ENCODE results near the gene TET1. TPM values are rescaled to one million over a fixed set of nuclear protein-coding genes. Genes with fewer than 3 reads are reported as not detected.
"Not testable (repeated sequence)": the region's sequence is repeated elsewhere in the genome, so short reads cannot be mapped to it uniquely, and the experiment has no call there.

The TET1 gene
- total and polyA plus RNA-seq, 9 of the 15 experiments (the other 6 are each of a cell fraction or from before 2014, with no cell fraction given), result 2.6 to 21.3 (median 11.6) TPM

- TF ChIP-seq PPARD (CRISPR knock-in tag; IDR thresholded peaks at IDR 0.05), result no peak
- TF ChIP-seq KAT7 (CRISPR knock-in tag; IDR thresholded peaks at IDR 0.05; ENCODE audit: borderline replicate concordance), result no peak
- TF ChIP-seq GTF2A2 (tag; IDR thresholded peaks at IDR 0.05), result no peak
- TF ChIP-seq NR3C1 (CRISPR knock-in tag; IDR thresholded peaks at IDR 0.05), result no peak
- no peak for TF ChIP-seq SIRT6 (IDR thresholded peaks at IDR 0.05; ENCODE audit: low read depth, low read length)
These were observed 76.2 kb downstream of the TET1 start (continued) for GRCh38 chr10:68636335-68636734.

- POLR2A ChIA-PET; H3K27me3 ChIP-seq (ENCODE audit: control insufficient read depth in 2 of 2, insufficient read depth in 2 of 2, low read length in 2 of 2); H3K4me3 ChIP-seq; H3K79me2 ChIP-seq (ENCODE audit: control insufficient read depth, insufficient read depth, low read length); DNase-seq (ENCODE audit: extremely low read depth in 1 of 4, low spot score in 3 of 4); H3K9me1 ChIP-seq (ENCODE audit: control insufficient read depth, insufficient read depth, low read length); H3K9me3 ChIP-seq (replicated peaks; ENCODE audit: control insufficient read depth, insufficient read depth, low read depth, low read length); H2AFZ ChIP-seq (ENCODE audit: low read depth, low read length); CTCF ChIA-PET (ENCODE audit: low intra/inter-chr PET ratio); in situ Hi-C loops (cut with MboI); H3K4me1 ChIP-seq (replicated peaks in 1 of 2; ENCODE audit: control insufficient read depth in 2 of 2, insufficient read depth in 2 of 2, low read length in 2 of 2); FAIRE-seq; BruUV-seq (replicated peaks); H4K20me1 ChIP-seq (replicated peaks; ENCODE audit: control insufficient read depth, insufficient read depth, low read length); H3K9ac ChIP-seq (ENCODE audit: insufficient read depth in 1 of 2, low read depth in 2 of 2, low read length in 2 of 2); intact Hi-C loops (cut with micrococcal nuclease); ATAC-seq; H3K27ac ChIP-seq (ENCODE audit: extremely low read depth, low read depth, low read length); H3K4me2 ChIP-seq (ENCODE audit: insufficient read depth, low read length): not testable (repeated sequence)
- 96% methylated on average over 5 of the region's 5 CpGs for WGBS (ENCODE audit: insufficient coverage, low coverage, missing lambda C conversion rate)
- TF ChIP-seq ZNF121 (CRISPR knock-in tag; conservative IDR thresholded peaks at IDR 0.05), result peak; percentile 74
- H3K36me3 ChIP-seq (ENCODE audit: control insufficient read depth, insufficient read depth, low read length), result peaks cover 41% of the 10 kb centered on the region
These were observed 83.4 kb downstream of the TET1 start for GRCh38 chr10:68643550-68643949.

All from K562 (cell line).